ENCODE measurements around the gene TARM1. TPM values are rescaled to one million over a fixed set of nuclear protein-coding genes. Genes with fewer than 3 reads are reported as not detected.
A peak's percentile ranks its signal among the peaks of the same experiment; 100 is the strongest.

The TARM1 gene
- total RNA-seq, 2 donors from 2014 or later, result 1.6 TPM; not detected in 1

DNA sequence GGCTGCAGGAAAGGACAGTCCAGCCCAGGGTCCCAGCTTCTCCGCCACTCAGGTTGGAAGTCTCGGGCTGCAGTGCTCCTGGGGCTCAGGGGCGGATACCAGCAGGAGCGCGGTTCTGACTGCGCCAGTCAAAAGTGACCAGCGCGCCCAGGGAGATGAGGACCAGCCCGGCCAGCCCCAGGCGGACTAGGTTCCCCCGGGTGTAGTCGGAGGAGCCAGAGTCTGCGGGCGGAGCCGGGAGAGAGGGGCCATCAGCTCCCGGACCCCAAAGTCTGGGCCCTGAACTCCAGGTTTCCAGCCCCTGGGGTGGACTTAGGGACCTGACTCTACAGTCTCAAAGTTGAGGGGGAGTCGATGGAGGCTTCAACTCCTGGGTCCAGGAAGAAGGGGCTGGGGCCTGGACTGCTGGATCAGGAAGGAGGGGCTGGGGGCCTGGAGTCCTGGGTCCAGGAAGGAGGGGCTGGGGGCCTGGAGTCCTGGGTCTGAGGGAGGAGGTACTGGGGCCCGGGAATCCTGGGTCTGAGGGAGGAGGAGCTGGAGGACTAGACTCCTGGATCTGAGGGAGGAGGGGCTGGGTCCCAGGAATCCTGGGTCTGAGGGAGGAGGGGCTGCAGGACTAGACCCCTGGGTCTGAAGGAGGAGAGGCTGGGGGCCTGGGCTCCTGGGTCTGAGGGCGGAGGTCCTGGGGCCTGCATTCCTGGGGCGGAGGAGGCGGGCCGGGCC is 14.1 kb upstream of the TARM1 start:
- Histone ChIP-seq H3K36me3 (no peaks in the 10 kb centered on the region), H3K4me1 (replicated peaks) (no peaks in the 10 kb centered on the region), H3K4me3 (peak overlapping the region; percentile 17 to 37), H3K27me3 (replicated peaks; ENCODE audit: insufficient read depth) (no peaks in the 10 kb centered on the region), H3K27ac (peak overlapping the region in 1 of 2 donors; percentile 43), H3K9me3 (no peaks in the 10 kb centered on the region)
- 77% methylated on average over 18 of the region's 22 CpGs for WGBS
- intact Hi-C loops (cut with DNase I), result no loop called here
- no peak for DNase-seq (ENCODE audit: low spot score)
- TF ChIP-seq POLR2A (IDR thresholded peaks at IDR 0.05) (no peak), POLR2AphosphoS5 (IDR thresholded peaks at IDR 0.05) (no peak), CTCF (IDR thresholded peaks at IDR 0.05) (no peak)

DNA sequence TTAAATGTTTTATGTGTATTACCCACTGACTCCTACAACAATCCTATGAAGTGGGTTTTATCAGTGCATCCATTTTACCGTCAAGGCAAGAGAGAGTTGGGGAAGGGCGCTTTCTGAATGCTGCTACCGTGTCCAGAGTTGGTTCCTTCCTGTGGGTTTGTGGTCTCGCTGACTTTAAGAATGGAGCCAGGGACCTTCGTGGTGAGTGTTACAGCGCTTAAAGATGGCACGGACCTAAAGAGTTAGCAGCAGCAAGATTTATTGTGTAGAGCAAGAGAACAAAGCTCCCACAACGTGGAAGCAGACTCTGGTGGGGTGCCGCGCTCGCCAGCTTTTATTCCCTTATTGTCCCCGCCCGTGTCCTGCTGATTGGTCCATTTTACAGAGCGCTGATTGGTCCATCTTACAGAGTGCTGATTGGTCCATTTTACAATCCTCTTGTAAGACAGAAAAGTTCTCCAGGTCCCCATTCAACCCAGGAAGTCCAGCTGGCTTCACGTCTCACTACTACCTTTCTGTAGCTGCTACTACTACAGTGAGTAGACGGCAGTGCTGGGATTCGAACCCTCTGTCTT is 13.3 kb upstream of the TARM1 start:
- no peak for DNase-seq (ENCODE audit: low spot score)
- no peak overlapping the region for H3K4me3 ChIP-seq

DNA sequence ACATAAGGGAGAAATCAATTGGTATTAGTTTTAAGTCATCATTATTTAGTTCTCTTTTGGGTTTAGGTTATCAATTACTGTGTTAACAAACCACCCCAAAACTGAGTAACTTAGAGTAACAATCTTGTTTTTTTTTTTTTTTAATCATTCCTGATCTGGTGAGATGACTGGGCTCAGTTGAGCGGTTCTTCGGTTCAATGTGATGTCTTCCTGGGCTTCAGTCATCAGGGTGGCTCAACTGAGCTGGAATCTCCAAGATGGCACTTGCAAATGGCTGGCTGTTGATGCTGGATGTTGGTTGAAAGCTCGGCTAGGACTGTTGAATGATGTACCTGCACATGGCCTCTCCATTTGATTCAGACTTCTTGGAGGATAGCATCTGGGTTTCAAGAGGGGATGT is 3.2 kb upstream of the TARM1 start:
- Histone ChIP-seq H3K9me3 (no peaks in the 10 kb centered on the region), H3K4me3 (no peak overlapping the region), H3K27me3 (replicated peaks; ENCODE audit: insufficient read depth) (no peaks in the 10 kb centered on the region), H3K36me3 (no peaks in the 10 kb centered on the region), H3K27ac (no peak overlapping the region), H3K4me1 (replicated peaks) (no peaks in the 10 kb centered on the region)
- WGBS, result 94% methylated on average over 3 of the region's 3 CpGs
- intact Hi-C loops (cut with DNase I), result no loop called here
- TF ChIP-seq POLR2A (IDR thresholded peaks at IDR 0.05), result no peak
- no peak for TF ChIP-seq POLR2AphosphoS5 (IDR thresholded peaks at IDR 0.05)
- TF ChIP-seq CTCF (IDR thresholded peaks at IDR 0.05), result no peak
- no peak for DNase-seq (ENCODE audit: low spot score)

More for the DNA sequence above, 13.3 kb upstream of the TARM1 start:
- Histone ChIP-seq H3K27me3 (replicated peaks; ENCODE audit: insufficient read depth) (no peaks in the 10 kb centered on the region), H3K4me1 (replicated peaks) (no peaks in the 10 kb centered on the region), H3K9me3 (no peaks in the 10 kb centered on the region), H3K27ac (no peak overlapping the region), H3K36me3 (no peaks in the 10 kb centered on the region)
- WGBS, result 85% methylated on average over 17 of the region's 17 CpGs
- intact Hi-C loops (cut with DNase I), result no loop called here
- no peak for TF ChIP-seq CTCF (IDR thresholded peaks at IDR 0.05)
- no peak for TF ChIP-seq POLR2AphosphoS5 (IDR thresholded peaks at IDR 0.05)
- no peak for TF ChIP-seq POLR2A (IDR thresholded peaks at IDR 0.05)

DNA sequence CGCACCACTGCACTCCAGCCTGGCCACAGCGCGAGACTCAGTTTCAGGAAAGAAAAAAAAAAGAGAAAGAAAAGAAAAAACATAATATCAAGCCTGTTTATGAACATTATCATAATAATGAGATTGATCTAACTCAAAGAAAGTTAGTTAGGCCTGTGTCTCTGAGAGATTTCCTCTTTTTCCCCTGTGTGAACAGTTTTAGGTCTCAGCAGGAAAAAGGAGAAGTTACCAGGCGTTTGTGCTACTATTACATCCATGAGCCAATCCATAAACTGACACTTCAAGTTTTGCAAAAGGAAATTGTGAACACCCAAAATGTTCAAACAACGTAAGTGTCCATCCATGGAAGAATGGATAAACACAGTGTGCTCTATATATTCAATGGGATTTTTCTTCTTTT is 3.8 kb downstream of the TARM1 start:
- 83% methylated on average over 5 of the region's 5 CpGs for WGBS
- intact Hi-C loops (cut with DNase I), result no loop called here
- Histone ChIP-seq H3K4me3 (no peak overlapping the region), H3K27me3 (replicated peaks; ENCODE audit: insufficient read depth) (no peaks in the 10 kb centered on the region), H3K27ac (no peak overlapping the region), H3K36me3 (no peaks in the 10 kb centered on the region), H3K4me1 (replicated peaks) (no peaks in the 10 kb centered on the region), H3K9me3 (no peaks in the 10 kb centered on the region)
- TF ChIP-seq CTCF (IDR thresholded peaks at IDR 0.05) (no peak), POLR2AphosphoS5 (IDR thresholded peaks at IDR 0.05) (no peak), POLR2A (IDR thresholded peaks at IDR 0.05) (no peak)
- DNase-seq (ENCODE audit: low spot score), result no peak

DNA sequence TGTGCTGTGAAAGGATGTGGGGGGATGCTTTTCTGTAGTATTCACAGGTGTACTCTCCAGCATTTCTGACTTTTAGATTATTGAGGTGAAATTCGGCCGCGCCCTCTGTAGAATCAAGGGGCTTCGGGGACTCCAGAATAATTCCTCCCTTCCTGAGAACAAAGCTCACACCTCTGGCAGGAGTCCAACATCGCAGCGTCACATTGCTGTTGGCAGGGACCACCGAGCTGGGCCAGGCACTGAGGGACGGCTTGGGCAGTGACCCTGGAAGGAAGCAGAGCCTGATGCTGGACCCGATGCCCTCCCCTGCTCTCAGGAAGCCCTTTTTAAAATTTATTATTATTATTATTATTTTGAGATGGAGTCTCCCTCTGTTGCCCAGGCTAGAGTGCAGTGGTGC is 6.3 kb downstream of the TARM1 start:
- no peak for DNase-seq (ENCODE audit: low spot score)
- WGBS, result 67% methylated on average over 9 of the region's 9 CpGs
- H3K27ac ChIP-seq, result no peak overlapping the region
- no peak overlapping the region for H3K4me3 ChIP-seq
- no peaks in the 10 kb centered on the region for H3K27me3 ChIP-seq (replicated peaks; ENCODE audit: insufficient read depth)
- H3K36me3 ChIP-seq, result no peaks in the 10 kb centered on the region
- no peaks in the 10 kb centered on the region for H3K4me1 ChIP-seq (replicated peaks)
- intact Hi-C loops (cut with DNase I), result no loop called here
- TF ChIP-seq POLR2AphosphoS5 (IDR thresholded peaks at IDR 0.05) (no peak), POLR2A (IDR thresholded peaks at IDR 0.05) (no peak), CTCF (IDR thresholded peaks at IDR 0.05) (no peak)
- no peaks in the 10 kb centered on the region for H3K9me3 ChIP-seq

All from prostate gland (tissue), 2 donors.